Umbilical cord (tissue), 2 donors: Measurements from ENCODE around the gene MYZAP. TPM values are rescaled to one million over a fixed set of nuclear protein-coding genes. Genes with fewer than 3 reads are reported as not detected.
A peak's percentile ranks its signal among the peaks of the same experiment; 100 is the strongest.

Experiments
- DNase-seq: peaks from one replicate; pipeline ENCODE4 v3.0.0-alpha.2; 2015; ENCODE audit warnings: low spot score
- total RNA-seq: library from RNA; depleted of rRNA; stranded (reverse); fragments of >200 nt; gene quantifications from one replicate; pipeline ENCODE4 v1.2.3, GENCODE V29; 2014; ENCODE audit warnings: low replicate concordance; ENCODE audit not compliant: insufficient read depth

Gene MYZAP
- total RNA-seq, 1 donor from 2014 or later: not detected

- peak; percentile 56 for DNase-seq
Observed at GRCh38 chr15:57562196-57562769, 29.4 kb upstream of the MYZAP start.

GRCh38 chr15:57563416-57563815, 28.3 kb upstream of the MYZAP start:
- DNase-seq: no peak

- no peak for DNase-seq
Observed at GRCh38 chr15:57565311-57565710, 26.4 kb upstream of the MYZAP start.

- no peak for DNase-seq
Observed at GRCh38 chr15:57566834-57567233, 24.9 kb upstream of the MYZAP start.

DNA sequence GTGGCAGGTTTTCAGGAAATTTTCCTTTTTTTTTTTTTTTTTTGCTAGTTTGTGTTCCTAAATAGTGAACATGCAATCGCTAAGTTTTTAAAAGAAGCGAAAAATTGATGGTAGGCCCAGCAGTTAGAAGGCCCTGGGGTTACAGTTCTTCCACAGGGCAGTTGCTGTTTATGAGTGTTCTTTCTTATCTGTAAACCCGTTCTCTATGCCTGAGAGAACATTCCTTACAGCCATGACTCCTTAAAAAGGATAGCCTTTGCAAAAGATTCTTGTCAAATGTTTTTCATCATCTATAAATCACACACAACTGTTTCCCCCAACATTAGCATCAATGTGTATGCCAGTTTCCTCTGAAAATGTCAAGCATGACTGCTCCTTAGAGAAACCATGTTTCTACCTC, 23.8 kb upstream of the MYZAP start:
- DNase-seq: peak; percentile 47

DNA sequence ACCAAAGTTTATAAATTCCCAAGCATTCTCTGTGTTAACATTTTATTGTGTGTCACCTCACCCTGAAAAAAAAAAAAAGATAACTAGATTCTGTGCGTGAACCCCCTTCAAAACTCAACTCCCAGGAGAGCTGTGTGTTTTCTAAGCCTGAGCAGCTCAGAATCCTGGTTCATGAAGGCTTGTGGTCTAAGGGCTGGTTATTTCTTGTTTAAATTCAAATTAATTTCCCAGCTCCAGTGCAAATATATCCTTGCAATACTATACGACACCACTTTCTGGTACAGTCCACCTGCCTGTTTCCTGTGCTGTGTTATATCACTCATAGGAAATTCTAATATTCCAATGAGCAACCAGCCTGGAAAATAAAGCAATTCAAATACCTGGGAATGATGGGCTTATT, 23.4 kb upstream of the MYZAP start:
- DNase-seq: no peak

DNA sequence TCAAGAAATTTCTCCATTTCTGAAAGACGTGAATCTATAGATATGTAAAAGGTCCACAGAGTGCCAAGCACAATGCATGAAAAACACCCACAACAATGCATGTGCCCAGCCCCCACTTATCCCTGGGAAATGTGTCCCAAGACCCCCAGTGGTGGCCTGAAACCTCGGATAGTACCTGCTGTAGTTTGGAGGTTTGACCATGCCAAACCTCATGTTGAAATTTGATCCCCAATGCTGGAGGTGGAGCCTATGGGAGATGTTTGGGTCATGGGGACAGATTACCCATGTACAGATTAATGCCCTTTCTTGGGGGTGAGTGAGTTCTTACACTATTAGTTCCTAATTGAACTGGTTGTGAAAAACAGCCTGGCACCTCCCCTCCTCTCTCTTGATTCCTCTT, 21.4 kb upstream of the MYZAP start:
- DNase-seq: no peak

- no peak for DNase-seq
Observed at GRCh38 chr15:57570994-57571393, 20.7 kb upstream of the MYZAP start.

- no peak for DNase-seq
Observed at GRCh38 chr15:57571725-57572124, 20.0 kb upstream of the MYZAP start.

GRCh38 chr15:57572468-57572867, 19.2 kb upstream of the MYZAP start:
- no peak for DNase-seq

- DNase-seq: no peak
Observed at GRCh38 chr15:57573151-57573550, 18.6 kb upstream of the MYZAP start.

- DNase-seq: no peak
Observed at GRCh38 chr15:57575363-57575762, 16.3 kb upstream of the MYZAP start.

- DNase-seq: no peak
Observed at GRCh38 chr15:57578288-57578900, 13.3 kb upstream of the MYZAP start.

DNA sequence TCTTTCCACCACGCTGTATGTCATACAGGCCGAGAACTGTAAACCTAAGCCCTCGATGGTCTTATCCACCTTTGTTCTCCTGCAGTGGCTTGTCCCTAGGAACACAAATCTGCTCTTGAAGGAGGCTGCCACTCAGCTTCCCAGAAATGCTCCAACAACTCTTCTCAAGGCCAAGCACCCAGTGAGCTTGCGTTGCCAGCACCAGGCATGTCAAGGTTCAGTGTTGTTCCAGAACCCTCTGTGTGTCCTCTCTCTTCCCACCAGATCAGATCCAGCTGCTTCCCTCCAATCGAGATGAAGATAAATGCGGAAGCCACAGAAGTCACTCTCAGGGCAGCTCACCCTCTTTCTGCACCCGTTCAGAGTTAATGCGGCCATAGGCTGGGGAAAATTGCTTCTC, 11.3 kb upstream of the MYZAP start:
- no peak for DNase-seq

DNA sequence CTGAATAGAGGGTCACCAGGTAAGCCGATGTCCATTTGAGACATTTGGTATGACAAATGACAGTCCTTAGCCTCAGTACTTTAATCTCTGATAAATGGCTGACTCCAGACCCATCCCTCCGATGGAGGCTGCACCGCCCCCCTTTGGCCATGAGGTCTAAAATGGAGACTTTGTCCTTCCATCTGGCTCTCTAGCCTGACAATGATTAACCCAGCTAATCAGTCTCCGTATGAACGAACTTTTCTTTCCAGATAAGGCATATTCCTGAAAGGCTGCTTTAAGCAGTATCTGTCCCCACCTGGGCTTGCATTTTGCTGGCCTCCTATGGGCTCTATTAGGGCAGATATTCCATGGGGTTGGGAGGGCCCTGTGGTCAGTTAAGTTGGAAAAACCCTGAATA, 10.8 kb upstream of the MYZAP start:
- no peak for DNase-seq

DNA sequence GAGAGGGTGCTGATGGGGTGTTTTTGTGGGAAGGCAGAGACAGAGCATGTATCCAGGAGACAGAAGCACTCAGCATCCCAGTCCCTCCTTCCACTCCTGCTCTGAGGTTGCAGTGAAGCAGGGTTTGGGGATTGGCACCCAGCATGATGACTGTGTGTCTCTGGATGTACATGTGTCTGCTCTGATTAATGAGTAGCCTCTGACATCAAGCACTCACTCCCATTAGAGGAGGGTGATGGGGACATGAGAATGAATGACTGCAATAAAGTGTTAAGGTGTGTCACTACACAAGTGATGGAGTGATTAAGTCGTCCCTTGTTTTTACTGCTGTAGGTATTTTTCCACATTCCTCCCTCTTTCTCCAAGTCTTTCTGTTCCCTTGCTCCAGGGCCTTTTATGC, 9.6 kb upstream of the MYZAP start:
- no peak for DNase-seq

- no peak for DNase-seq
Observed at GRCh38 chr15:57583282-57583681, 8.4 kb upstream of the MYZAP start.

DNA sequence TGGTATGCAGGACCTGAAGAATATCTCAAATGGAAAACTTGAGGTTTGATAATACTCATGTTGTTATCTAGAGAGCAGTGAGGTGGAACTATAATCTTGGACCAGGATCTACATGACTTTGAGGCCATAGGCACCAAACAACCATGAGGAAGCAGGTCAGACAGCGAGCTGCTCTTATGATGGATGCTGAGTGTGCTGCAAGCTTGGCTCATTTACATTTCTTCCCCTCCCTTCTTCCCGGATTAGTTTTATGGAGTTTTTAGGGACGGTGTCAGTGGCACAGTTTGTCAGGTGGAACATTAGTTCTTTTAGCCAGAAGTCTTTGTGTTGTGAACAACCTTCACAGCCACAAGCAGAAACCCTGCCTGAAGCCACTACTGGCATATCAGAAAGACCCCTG, 8.0 kb upstream of the MYZAP start:
- no peak for DNase-seq

DNA sequence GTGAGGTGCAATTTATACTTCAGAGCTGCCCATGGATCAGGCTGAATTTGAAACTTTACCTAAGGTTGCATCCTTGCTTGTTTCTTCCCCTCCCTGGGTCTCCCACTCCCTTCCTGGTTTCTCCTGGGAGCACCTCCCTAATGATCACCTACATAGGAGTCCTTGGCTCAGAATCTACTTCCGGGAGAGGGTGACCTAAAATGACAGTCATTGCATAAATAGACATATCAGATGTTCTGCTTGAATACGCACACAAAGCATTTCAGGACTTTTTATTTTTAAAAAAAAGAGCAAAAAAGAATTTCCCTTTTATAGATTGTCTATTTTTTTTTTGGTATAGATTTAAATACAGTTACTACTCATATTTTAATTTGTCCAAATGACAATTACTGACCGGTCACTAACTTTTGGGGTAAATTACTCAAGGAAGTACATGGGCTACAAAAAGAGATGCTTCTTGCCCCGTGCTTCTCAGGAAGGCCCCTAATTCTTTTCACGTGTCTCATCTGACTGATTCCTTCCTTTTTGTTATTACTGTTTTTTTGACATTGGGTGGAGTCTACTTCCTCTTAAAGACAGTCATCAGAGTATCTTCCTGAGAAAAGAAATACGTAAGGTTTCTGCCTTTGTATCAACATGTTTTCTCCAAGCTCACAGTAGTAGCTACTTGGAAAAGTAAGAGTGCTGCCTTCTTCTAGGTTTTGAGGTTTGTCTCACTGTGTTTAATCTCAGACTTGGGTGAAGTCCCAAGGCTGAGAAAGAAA, 4.9 kb upstream of the MYZAP start:
- DNase-seq: no peak

DNA sequence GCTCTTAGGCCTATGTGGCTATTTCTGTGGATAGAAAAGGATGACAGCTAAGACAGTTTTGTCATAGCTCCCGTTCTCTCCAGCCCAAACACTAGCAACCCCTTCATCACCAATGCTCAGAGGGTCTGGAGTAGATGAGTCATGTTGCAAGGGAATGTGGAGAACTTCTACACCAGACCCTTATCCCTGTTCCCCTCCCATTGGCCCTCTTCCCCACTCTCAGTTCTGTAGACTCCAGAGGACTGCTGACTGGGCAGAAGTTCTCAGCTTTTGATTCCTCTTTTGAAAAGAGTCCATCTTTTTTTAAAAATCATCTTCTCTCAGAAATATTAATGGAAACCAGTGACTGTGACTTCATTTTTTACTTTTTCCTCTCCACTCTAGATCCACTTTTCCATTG, 2.4 kb upstream of the MYZAP start:
- peak; percentile 80 for DNase-seq

DNA sequence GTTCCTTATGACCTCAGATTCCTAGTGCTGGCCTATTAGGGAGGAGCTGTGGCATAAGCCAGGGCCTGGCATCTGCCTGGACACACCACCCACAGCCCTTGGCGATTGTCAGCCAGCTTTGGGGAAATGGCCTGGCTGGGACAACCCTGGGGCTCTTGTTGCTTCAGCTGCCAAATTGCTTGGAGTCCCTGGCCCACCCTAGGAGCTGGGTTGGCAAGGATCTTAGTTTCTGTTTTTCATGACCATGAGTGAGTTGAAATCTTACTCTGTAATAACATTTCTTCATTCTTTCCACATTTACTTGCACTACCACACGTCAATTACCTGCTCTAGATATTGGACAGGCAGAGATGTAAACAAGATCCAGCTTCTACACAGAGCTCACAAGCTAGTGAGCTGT, 1.9 kb upstream of the MYZAP start:
- DNase-seq: peak; percentile 10

DNA sequence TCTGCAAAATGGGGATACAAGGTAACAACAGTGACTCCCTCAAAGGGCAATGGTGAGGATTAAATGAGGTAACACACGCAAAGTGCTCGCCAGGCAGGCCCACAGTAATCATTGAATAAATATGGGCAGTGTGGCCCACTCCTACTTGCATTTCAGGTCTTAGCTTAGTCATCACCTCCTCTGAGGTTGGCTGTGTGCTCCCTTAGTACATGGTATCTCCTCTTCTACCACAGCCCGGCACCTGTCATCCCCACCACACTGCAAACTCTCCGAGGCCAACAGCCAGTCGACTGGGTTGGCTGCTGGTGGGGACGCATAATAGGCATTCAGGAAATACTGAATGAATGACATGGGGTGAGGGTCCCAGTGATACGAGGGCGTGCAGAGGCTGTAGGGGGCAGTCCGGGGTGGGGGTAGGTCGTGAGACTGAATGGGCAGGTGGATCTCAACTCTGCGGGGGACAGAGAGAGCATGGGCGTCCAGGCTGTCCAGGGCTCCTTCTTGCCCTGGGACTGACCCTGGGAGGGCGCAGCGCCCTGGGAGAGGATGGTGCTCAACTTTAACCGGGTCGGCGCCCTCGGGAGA, 375 bp upstream of the MYZAP start:
- DNase-seq: no peak

DNA sequence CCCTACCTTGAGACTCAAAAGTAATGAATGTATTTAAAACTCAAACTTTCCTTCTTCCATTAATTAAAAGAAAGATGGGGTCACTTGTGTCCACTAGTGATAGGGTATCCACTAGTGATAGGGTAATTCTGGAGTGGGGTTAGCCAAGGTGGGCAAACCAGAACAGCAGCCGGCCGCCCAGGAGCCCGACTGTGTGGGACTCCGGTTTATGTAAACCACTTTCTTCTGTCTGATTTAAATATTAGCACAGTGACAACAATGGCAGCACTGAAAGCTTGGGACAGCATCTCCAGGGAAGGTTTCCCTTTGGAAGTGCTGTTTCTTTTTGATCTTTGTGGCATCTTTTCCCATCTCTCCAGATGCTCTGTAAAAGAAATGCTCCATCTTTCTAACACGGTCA, 722 bp downstream of the MYZAP start:
- DNase-seq: no peak
